Activated T-helper 1 cell treated with anti-CD3 and anti-CD28 coated beads, Interleukin-2, amount 50 U/mL, for 16 hours (primary cell): ENCODE results near the gene ADAMTS12.
"Not testable (repeated sequence)": the region's sequence is repeated elsewhere in the genome, so short reads cannot be mapped to it uniquely, and the experiment has no call there.

Experiments used
- DNase-seq, 2 donors: peaks; one replicate each; pipeline ENCODE4 v3.0.0-alpha.2; 2020; ENCODE audit warnings: low read depth in 1 of 2, low spot score in 1 of 2

ADAMTS12 gene

DNA sequence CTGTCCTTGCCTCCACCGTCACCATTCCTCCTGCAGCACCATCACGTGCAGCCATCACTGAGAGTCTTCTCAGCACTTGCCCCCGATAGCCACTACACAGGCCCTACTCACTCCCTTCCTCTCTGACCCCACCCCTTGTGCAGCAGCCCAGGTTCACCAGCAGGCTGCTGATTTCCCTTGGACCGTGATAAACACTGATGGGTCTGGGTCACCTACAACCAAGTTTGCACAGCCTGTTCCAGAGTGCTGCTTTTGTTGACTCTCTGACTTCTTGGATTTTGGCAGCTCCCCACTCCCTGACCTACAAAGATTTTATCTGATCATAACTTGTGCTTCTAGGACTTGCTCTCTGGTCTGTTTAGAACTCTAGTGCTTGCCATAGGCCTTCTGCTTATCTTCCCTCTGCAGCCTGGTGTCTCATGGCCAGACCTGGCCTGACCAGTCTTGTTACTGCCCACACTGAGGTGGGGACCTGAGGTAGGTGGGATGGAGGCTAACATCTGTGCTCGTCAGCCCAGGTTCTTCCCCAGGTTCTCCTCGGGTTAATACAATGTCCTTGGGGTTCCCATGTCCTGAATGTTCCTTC lies 341.7 kb downstream of the ADAMTS12 start:
- DNase-seq = no peak

DNA sequence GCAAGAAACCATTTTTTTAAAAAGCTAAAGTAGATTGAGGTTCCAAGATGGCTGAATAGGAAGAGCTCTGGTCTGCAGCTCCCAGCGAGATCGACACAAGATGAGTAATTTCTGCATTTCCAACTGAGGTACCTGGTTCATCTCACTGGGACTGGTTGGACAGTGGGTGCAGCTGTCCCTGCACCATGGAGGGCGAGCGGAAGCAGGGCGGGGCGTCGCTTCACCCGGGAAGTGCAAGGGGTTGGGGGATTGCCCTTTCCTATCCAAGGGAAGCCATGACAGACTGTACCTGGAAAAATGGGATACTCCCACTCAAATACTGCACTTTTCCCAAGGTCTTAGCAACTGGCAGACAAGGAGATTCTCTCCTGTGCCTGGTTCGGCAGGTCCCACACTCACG lies 352.0 kb downstream of the ADAMTS12 start:
- DNase-seq = not testable (repeated sequence)

DNA sequence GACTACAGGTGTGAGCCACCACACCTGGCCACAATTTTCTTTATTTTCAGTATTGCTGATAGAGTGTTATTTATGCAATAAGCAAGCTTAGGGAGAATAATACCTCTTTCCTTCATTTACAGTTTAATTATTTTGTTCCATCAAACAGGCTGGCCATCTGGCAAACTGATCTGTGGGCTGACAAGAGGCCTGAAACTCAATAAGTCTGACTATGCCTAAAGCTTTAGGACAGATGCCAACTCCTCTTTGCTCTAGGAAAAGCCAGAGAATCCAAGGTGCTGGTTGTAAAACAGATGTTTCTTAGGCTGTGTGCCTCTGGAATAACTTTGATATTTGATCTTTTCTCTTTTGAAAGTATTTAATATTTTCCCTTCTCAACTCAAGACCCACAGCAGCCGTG lies 352.6 kb downstream of the ADAMTS12 start:
- no peak for DNase-seq

DNA sequence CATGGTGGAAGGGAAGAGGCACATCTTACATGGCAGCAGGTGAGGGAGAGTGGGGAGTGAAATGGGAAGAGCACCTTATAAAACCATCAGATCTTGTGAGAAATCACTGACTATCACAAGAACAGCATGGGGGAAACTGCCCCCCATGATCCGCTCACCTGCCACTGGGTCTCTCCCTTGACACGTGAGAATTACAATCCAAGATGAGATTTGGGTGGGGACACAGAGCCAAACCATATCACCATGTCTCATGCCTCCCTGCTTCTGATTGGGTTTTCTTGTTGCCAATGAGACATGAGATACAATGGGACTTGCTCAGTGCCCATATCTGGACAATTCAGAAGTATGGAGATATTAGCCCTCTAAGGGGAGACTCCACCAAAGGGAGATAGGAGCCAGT lies 353.6 kb downstream of the ADAMTS12 start:
- no peak for DNase-seq

- DNase-seq = no peak
These were observed 354.6 kb downstream of the ADAMTS12 start for GRCh38 chr5:33537240-33537639.

DNA sequence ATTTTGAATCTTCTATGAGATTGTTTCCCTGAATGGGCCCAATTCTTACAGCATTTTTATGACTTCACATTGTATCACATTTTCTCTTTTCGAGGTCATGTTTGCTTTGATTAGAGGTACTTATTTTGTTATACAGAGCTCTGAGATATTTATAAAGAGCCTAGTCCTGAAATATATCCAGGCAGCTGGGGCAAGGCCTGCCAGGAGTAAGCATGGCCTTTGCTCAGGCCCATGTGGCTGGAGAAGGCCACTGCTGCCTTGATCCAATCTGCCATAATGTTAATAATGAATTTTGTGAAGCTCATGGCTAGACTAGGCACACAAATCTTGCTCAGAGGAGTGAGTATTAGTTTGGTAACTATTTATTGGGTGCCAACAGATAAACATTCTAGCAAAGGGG lies 355.0 kb downstream of the ADAMTS12 start:
- DNase-seq = no peak

DNA sequence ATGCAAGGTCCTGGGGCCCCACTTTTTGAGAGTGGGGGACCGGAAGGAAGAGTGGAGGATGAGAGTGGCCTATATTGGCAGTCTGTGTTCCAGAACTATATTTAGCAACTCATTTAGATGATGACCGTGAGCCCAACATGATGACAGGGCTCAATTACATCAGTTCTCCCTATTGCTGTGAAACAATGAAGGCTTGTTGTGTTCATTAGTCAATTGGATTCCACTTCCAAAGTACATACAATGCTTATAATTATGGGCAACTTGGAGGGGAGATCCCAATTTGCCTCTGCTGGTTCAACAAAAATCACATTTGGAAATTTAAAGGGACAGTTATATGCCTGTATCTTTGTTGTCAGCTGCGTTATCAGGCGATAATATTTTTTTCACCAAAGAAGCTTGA lies 360.0 kb downstream of the ADAMTS12 start:
- DNase-seq = no peak

GRCh38 chr5:33531037-33531298 lies 360.8 kb downstream of the ADAMTS12 start:
- DNase-seq = no peak

- no peak for DNase-seq
These were observed 361.4 kb downstream of the ADAMTS12 start for GRCh38 chr5:33530183-33531036.

GRCh38 chr5:33527696-33528095 lies 364.1 kb downstream of the ADAMTS12 start:
- no peak for DNase-seq

DNA sequence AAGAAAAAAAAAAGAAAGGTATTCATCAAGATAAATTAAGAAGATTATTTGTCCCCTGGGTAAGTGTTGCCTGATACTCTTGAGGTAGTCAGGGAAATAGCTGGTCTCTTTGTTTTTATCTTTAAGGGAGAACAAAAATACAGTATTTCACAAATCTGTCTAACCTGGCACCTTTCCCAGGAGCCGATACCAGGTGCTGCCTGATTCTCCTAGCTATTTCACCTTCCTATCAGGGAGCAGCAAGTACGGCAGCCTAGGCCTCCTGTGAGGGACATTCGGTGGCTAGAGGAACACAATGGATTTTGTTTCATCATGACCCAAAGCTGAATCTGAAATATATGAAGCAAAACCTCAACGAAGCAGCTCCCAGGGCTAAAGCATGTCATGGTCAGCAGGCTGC lies 365.0 kb downstream of the ADAMTS12 start:
- no peak for DNase-seq

DNA sequence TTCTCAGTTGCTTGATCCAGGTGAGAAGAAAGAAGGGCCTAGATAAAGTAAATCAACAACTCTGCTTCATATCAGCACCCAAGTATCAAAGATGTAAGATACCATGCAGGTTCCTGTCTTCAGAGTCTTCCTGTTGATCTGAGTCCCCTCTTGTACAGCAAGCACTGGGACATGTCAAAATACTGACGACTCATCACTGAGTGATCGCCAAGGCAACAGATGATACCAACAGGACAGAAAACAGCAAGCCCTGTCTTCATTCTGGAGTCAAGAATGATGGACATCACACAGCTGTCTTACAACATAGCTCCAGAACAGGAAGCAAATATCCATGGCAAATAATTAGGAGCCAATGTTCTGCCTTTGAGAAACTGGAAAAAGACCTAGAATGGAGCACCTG lies 367.3 kb downstream of the ADAMTS12 start:
- DNase-seq = no peak

DNA sequence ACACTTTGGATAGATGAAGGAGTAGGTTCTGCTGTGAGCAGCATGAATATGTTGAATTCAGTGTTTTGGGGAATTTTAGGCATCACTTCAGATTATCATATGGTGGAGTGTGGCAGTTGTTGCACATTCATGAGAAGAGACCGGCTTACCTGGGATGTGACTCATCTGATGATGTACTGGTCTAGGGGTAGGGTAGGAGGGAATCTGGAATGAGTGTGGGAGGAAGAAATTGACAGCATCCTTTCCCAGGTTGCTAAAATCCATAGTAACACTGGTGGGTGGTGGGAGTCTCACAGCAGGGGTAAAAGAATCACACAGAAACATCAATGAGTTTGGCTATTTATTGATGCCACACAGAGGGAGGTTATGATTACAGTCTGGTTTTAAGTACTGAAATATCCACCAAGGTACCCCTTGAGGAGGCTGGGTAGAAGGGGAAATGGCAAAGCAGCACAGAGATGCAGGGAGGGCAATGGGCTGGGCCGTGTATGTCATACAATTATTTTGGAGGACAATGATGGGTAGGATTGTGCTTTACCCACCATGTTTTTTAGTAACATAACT lies 368.5 kb downstream of the ADAMTS12 start:
- DNase-seq = no peak

GRCh38 chr5:33516421-33516820 lies 375.4 kb downstream of the ADAMTS12 start:
- no peak for DNase-seq

DNA sequence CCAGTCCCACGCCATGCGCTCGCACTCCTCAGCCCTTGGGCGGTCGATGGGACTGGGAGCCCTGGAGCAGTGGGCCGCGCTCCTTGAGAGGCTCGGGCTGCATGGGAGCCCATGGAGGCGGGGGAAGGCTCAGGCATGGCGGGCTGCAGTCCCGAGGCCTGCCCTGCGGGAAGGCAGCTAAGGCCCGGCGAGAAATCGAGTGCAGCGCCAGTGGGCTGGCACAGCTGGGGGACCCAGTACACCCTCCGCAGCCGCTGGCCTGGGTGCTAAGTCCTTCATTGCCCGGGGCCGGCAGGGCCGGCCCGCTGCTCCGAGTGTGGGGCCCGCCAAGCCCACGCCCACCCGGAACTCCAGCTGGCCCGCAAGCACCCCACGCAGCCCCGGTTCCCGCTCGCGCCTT lies 376.4 kb downstream of the ADAMTS12 start:
- DNase-seq = not testable (repeated sequence)

DNA sequence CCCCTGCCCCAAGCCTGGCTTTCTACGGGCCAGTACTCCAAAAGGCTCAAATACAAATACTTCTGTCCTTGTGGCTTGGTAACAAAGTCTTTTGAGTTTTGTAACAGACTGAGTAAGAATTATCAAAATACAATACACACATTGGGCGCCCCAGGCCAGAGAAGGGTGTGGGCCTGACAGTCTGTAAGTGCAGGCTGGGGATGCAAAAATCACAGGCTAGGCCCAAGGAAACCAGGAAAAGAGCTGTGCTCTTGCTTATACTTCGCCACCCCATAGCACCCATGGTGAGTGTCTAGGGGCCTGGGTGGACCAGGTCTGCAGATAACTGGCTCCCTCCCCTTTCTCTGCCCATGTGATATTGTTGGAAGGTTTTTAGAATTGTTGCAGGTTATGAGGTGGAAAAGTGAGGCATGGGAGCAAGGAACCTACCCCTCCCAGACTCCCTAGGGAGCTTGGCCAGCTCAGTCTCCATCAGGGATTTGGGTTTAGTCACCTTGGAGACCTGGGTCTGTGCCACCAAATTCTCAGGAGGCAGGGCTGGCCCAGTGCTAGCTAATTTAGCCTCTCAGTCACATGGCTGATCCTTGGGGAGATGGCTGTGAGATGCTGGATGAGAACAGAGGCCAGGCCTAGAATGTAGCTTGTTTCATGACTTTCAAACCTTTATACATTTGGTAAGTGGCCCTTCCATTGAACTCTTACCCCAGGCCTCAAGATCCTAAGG lies 378.2 kb downstream of the ADAMTS12 start:
- DNase-seq = no peak

DNA sequence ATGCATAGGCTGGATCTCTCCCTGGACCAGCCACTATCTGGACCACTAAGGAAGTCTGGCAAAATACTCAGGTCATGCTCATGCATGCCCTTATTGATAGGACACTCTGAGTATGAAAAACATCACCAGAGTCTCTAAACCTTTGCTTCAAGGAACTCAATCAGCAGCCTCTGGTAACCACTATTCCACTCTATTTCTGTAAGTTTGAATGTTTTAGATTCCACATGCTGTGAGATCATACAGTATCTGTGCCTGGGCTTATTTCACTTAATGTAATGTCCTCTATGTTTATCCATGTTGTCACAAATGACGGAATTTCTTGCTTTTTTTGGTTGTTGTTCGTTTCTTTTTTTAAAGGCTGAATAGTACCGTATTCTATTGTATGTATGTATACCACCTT lies 382.8 kb downstream of the ADAMTS12 start:
- DNase-seq = no peak

- no peak for DNase-seq
These were observed 384.4 kb downstream of the ADAMTS12 start for GRCh38 chr5:33507426-33507825.

- no peak for DNase-seq
These were observed 387.2 kb downstream of the ADAMTS12 start for GRCh38 chr5:33504570-33504969.

DNA sequence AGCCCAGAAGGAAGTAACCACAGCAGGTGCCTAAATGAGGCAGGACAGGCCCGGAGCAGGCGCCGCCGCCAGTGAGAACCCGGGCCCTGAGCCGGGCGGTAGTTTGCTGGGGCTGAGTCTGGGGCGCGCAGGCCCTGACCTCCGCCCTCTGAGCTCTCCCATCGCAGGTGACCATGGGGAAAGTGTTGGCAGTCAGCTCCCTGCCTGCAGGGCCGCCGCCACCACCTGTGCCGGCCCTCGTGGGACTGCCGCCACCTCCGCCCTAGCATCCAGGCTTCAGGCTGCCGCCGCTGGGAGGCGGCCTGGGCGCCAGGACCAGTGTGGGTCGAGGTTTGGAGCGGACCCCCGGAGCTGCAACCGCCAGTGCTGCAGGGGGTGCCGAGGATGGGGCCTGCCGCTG lies 389.9 kb downstream of the ADAMTS12 start:
- no peak for DNase-seq

DNA sequence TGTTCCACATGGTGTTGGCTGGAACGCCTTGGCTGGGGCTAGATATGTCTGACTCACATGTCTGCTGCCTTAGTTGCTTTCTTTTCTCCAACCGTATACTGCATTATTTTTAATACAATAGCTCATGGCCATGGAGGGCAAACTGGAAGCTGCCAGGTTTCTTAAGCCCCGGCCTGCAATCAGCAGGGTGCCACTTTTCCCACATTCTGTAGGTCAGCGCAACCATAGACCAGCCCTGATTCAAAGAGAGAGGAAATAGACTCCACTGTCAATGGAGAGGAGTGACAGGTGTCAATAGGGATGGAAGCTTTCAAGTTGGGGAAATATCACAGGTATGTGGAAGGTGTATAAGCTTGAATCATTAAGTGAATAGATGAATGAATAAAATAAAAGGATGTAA lies 390.5 kb downstream of the ADAMTS12 start:
- DNase-seq = no peak

GRCh38 chr5:33494466-33494865 lies 397.3 kb downstream of the ADAMTS12 start:
- no peak for DNase-seq
